Activated CD8-positive, alpha-beta T cell treated with anti-CD3 and anti-CD28 coated beads, Interleukin-2, amount 10 ng/mL, durations not matched to agents 7 days and 5 days (primary cell): ENCODE measurements around the gene FAM222A. TPM values are rescaled to one million over a fixed set of nuclear protein-coding genes. Genes with fewer than 3 reads are reported as not detected.

ENCODE experiments used
- ATAC-seq: fragments of 150-1000 bp; cut with Tn5 transposase; one replicate; pipeline ENCODE4 v1.10.0; 2021; ENCODE audit warnings: moderate library complexity
- CTCF ChIA-PET: fragments of 350-600 bp; sonication (Branson Sonifier 250); formaldehyde crosslinking; loops from one replicate; lab custom pipeline; 2021; ENCODE audit warnings: antibody characterized with exemption; lab: Charles Lee
- POLR2A ChIA-PET: fragments of 350-600 bp; sonication (Branson Sonifier 250); formaldehyde crosslinking; loops from one replicate; lab custom pipeline; 2021; ENCODE audit warnings: antibody characterized with exemption; lab: Charles Lee
- DNase-seq: peaks from one replicate; pipeline ENCODE4 v3.0.0-alpha.2; 2020
- H3K27ac Mint-ChIP-seq: one replicate; pipeline ENCODE4 v1.8.0; 2021; ENCODE audit warnings: mild to moderate bottlenecking, mixed read lengths
- H3K27me3 Mint-ChIP-seq: one replicate; pipeline ENCODE4 v1.8.0; 2021; ENCODE audit warnings: low read depth, mixed read lengths
- H3K36me3 Mint-ChIP-seq: one replicate; pipeline ENCODE4 v1.8.0; 2021; ENCODE audit warnings: low read depth, mixed read lengths
- H3K4me1 Mint-ChIP-seq: one replicate; pipeline ENCODE4 v1.8.0; 2021; ENCODE audit warnings: low read depth, mixed read lengths
- H3K4me3 Mint-ChIP-seq: one replicate; pipeline ENCODE4 v1.8.0; 2021; ENCODE audit warnings: mild to moderate bottlenecking, mixed read lengths
- H3K9me3 Mint-ChIP-seq: one replicate; pipeline ENCODE4 v1.8.0; 2022; ENCODE audit warnings: mixed read lengths; ENCODE audit not compliant: insufficient read depth
- total RNA-seq, 2 experiments: library from RNA; stranded (reverse); gene quantifications; one replicate each; pipeline ENCODE4 v1.2.3, GENCODE V29; 2021

Gene FAM222A
- total RNA-seq, 2 experiments from 2014 or later = 1.6 to 1.9 TPM

- POLR2A ChIA-PET = no interaction called here
- CTCF ChIA-PET = interaction anchor here (0.6 to 1.4 kb wide), 3 partner anchors 141 to 1902 kb away, joined by 3 to 4 read pairs (median 4); no protein-coding TSS in a partner anchor
- H3K4me3 Mint-ChIP-seq = no peak overlapping the region
- H3K36me3 Mint-ChIP-seq = no peaks in the 10 kb centered on the region
- no peaks in the 10 kb centered on the region for H3K4me1 Mint-ChIP-seq
- no peak for DNase-seq
- no peak overlapping the region for H3K27ac Mint-ChIP-seq
- peaks cover 12% of the 10 kb centered on the region for H3K27me3 Mint-ChIP-seq
- no peaks in the 10 kb centered on the region for H3K9me3 Mint-ChIP-seq
- ATAC-seq = no peak
Measured at GRCh38 chr12:109738878-109739665, 25.4 kb downstream of the FAM222A start.

- H3K9me3 Mint-ChIP-seq = no peaks in the 10 kb centered on the region
- H3K27me3 Mint-ChIP-seq = peaks cover 7% of the 10 kb centered on the region
- CTCF ChIA-PET = interaction anchor here (0.6 to 1.4 kb wide), 4 partner anchors 106 to 1901 kb away, joined by 3 to 4 read pairs (median 4); no protein-coding TSS in a partner anchor
- POLR2A ChIA-PET = no interaction called here
- H3K4me1 Mint-ChIP-seq = no peaks in the 10 kb centered on the region
- H3K36me3 Mint-ChIP-seq = no peaks in the 10 kb centered on the region
- ATAC-seq = no peak
- no peak overlapping the region for H3K4me3 Mint-ChIP-seq
- DNase-seq = no peak
- no peak overlapping the region for H3K27ac Mint-ChIP-seq
Measured at GRCh38 chr12:109739747-109740693, 26.4 kb downstream of the FAM222A start.

- DNase-seq (no peak), ATAC-seq (no peak)
- peaks cover 7% of the 10 kb centered on the region for H3K27me3 Mint-ChIP-seq
- no peak overlapping the region for H3K4me3 Mint-ChIP-seq
- H3K27ac Mint-ChIP-seq = no peak overlapping the region
- no peaks in the 10 kb centered on the region for H3K36me3 Mint-ChIP-seq
- no peaks in the 10 kb centered on the region for H3K9me3 Mint-ChIP-seq
- POLR2A ChIA-PET = no interaction called here
- CTCF ChIA-PET = interaction anchor here (1.0 to 1.4 kb wide), 2 partner anchors 105 to 143 kb away, joined by 3 to 4 read pairs; no protein-coding TSS in a partner anchor
- no peaks in the 10 kb centered on the region for H3K4me1 Mint-ChIP-seq
Measured at GRCh38 chr12:109740694-109741245, 27.1 kb downstream of the FAM222A start.

- no peak for DNase-seq
- CTCF ChIA-PET = no interaction called here
- H3K36me3 Mint-ChIP-seq = no peaks in the 10 kb centered on the region
- peaks cover 6% of the 10 kb centered on the region for H3K27me3 Mint-ChIP-seq
- POLR2A ChIA-PET = no interaction called here
- no peaks in the 10 kb centered on the region for H3K4me1 Mint-ChIP-seq
- H3K4me3 Mint-ChIP-seq = no peak overlapping the region
- no peak overlapping the region for H3K27ac Mint-ChIP-seq
- ATAC-seq = no peak
- H3K9me3 Mint-ChIP-seq = no peaks in the 10 kb centered on the region
Measured at GRCh38 chr12:109741286-109741969, 27.8 kb downstream of the FAM222A start.

- ChIA-PET POLR2A (no interaction called here), CTCF (interaction anchor here (0.9 kb wide), 1 partner anchor 33 kb away, joined by 3 read pairs; no protein-coding TSS in a partner anchor)
- DNase-seq (no peak), ATAC-seq (no peak)
- no peak overlapping the region for H3K4me3 Mint-ChIP-seq
- H3K36me3 Mint-ChIP-seq = no peaks in the 10 kb centered on the region
- no peaks in the 10 kb centered on the region for H3K4me1 Mint-ChIP-seq
- H3K9me3 Mint-ChIP-seq = no peaks in the 10 kb centered on the region
- H3K27me3 Mint-ChIP-seq = peaks cover 6% of the 10 kb centered on the region
- no peak overlapping the region for H3K27ac Mint-ChIP-seq
Measured at GRCh38 chr12:109741970-109742703, 28.5 kb downstream of the FAM222A start.

- Mint-ChIP-seq H3K36me3 (no peaks in the 10 kb centered on the region), H3K27me3 (peaks cover 5% of the 10 kb centered on the region), H3K4me3 (no peak overlapping the region), H3K4me1 (no peaks in the 10 kb centered on the region), H3K27ac (no peak overlapping the region), H3K9me3 (no peaks in the 10 kb centered on the region)
- POLR2A ChIA-PET = no interaction called here
- CTCF ChIA-PET = interaction anchor here (0.9 kb wide), 1 partner anchor 31 kb away, joined by 3 read pairs; no protein-coding TSS in a partner anchor
- ATAC-seq = no peak
- DNase-seq = no peak
Measured at GRCh38 chr12:109743076-109743910, 29.7 kb downstream of the FAM222A start.

- H3K27ac Mint-ChIP-seq = no peak overlapping the region
Measured at GRCh38 chr12:109744026-109744425, 30.4 kb downstream of the FAM222A start.

GRCh38 chr12:109744986-109745942 lies 31.6 kb downstream of the FAM222A start:
- no peak overlapping the region for H3K27ac Mint-ChIP-seq
- CTCF ChIA-PET = interaction anchor here (0.8 kb wide), 1 partner anchor 147 kb away, joined by 3 read pairs; no protein-coding TSS in a partner anchor
- H3K36me3 Mint-ChIP-seq = no peaks in the 10 kb centered on the region
- peaks cover 8% of the 10 kb centered on the region for H3K27me3 Mint-ChIP-seq
- H3K4me1 Mint-ChIP-seq = no peaks in the 10 kb centered on the region
- POLR2A ChIA-PET = no interaction called here
- DNase-seq = no peak
- no peaks in the 10 kb centered on the region for H3K9me3 Mint-ChIP-seq
- H3K4me3 Mint-ChIP-seq = no peak overlapping the region
- no peak for ATAC-seq

More at GRCh38 chr12:109744026-109744425, 30.4 kb downstream of the FAM222A start:
- DNase-seq (no peak), ATAC-seq (no peak)
- Mint-ChIP-seq H3K9me3 (no peaks in the 10 kb centered on the region), H3K4me3 (no peak overlapping the region), H3K27me3 (peaks cover 5% of the 10 kb centered on the region), H3K36me3 (no peaks in the 10 kb centered on the region), H3K4me1 (no peaks in the 10 kb centered on the region)
- ChIA-PET CTCF (no interaction called here), POLR2A (no interaction called here)
